CD4-positive, alpha-beta T cell treated with Interleukin-4 for 1 hour (primary cell): Measurements from ENCODE around the gene ESRP2.

Experiments used
- DNase-seq, 2 donors: peaks; one replicate each; pipeline ENCODE4 v3.0.0-alpha.2; 2020 to 2022

The ESRP2 gene

GRCh38 chr16:68214726-68215125 lies 21.2 kb downstream of the ESRP2 start:
- DNase-seq: no peak

GRCh38 chr16:68206245-68206644 lies 29.7 kb downstream of the ESRP2 start:
- no peak for DNase-seq

- DNase-seq: no peak
Observed at GRCh38 chr16:68202091-68202519, 33.8 kb downstream of the ESRP2 start.

GRCh38 chr16:68200088-68200783 lies 35.7 kb downstream of the ESRP2 start:
- no peak for DNase-seq

GRCh38 chr16:68197250-68197649 lies 38.7 kb downstream of the ESRP2 start:
- DNase-seq: no peak

- no peak for DNase-seq
Observed at GRCh38 chr16:68194251-68194650, 41.7 kb downstream of the ESRP2 start.

GRCh38 chr16:68190736-68191510 lies 45.0 kb downstream of the ESRP2 start:
- no peak for DNase-seq

GRCh38 chr16:68190081-68190480 lies 45.8 kb downstream of the ESRP2 start:
- no peak for DNase-seq

- no peak for DNase-seq
Observed at GRCh38 chr16:68188170-68188569, 47.8 kb downstream of the ESRP2 start.

- no peak for DNase-seq
Observed at GRCh38 chr16:68187505-68187904, 48.4 kb downstream of the ESRP2 start.

- DNase-seq: no peak
Observed at GRCh38 chr16:68186877-68187276, 49.0 kb downstream of the ESRP2 start.

- DNase-seq: no peak
Observed at GRCh38 chr16:68183046-68183445, 52.9 kb downstream of the ESRP2 start.

- no peak for DNase-seq
Observed at GRCh38 chr16:68179855-68180254, 56.1 kb downstream of the ESRP2 start.

- DNase-seq: no peak
Observed at GRCh38 chr16:68179196-68179795, 56.6 kb downstream of the ESRP2 start.
